Measurements from ENCODE around the gene CDCA5.
"Not testable (repeated sequence)": the region's sequence is repeated elsewhere in the genome, so short reads cannot be mapped to it uniquely, and the experiment has no call there.

CDCA5 gene

DNA sequence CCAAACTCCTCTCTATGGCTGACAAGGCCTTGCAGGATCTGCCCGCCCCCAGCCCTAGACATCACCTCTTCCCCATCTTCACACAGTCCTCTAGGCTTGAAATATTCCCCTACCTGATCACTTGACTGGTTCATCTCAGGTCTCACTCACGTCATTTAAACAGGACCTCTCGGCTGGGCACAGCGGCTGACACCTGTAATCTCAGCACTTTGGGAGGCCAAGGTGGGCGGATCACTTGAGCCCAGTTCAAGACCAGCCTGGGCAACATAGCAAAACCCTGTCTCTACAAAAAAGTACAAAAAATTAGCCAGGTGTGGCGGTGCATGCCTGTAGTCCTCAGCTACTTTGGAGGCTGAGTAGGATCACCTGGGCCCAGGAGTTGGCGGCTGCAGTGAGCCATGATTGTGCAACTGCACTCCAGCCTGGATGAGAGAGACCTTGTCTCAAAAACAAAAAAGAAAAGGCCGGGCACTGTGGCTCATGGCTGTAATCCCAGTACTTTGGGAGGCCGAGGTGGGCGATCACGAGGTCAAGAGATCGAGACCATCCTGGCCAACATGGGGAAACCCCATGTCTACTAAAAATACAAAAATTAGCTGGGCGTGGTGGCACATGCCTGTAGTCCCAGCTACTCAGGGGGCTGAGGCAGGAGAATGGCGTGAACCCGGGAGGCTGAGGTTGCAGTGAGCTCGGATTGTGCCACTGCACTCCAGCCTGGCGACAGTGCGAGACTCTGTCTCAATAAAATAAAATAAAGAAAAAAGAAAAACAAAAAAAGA lies 35.2 kb upstream of the CDCA5 start:
- DNase-seq: not testable (repeated sequence)

GRCh38 chr11:65118097-65118837 lies 34.4 kb upstream of the CDCA5 start:
- DNase-seq: no peak

GRCh38 chr11:65117206-65118096 lies 33.6 kb upstream of the CDCA5 start, which contains the start of gene ZNHIT2:
Gene ZNHIT2 (minus strand): TSS chr11:65117701. CDS start chr11:65117653, 48 bp downstream.
- DNase-seq: peak; percentile 95 to 97

GRCh38 chr11:65116370-65117205 lies 32.7 kb upstream of the CDCA5 start:
- no peak for DNase-seq

GRCh38 chr11:65115361-65116082 lies 31.7 kb upstream of the CDCA5 start:
- no peak for DNase-seq

- no peak for DNase-seq
Measured at GRCh38 chr11:65114538-65115171, 30.8 kb upstream of the CDCA5 start.

GRCh38 chr11:65113839-65114238 lies 30.0 kb upstream of the CDCA5 start:
- no peak for DNase-seq

DNA sequence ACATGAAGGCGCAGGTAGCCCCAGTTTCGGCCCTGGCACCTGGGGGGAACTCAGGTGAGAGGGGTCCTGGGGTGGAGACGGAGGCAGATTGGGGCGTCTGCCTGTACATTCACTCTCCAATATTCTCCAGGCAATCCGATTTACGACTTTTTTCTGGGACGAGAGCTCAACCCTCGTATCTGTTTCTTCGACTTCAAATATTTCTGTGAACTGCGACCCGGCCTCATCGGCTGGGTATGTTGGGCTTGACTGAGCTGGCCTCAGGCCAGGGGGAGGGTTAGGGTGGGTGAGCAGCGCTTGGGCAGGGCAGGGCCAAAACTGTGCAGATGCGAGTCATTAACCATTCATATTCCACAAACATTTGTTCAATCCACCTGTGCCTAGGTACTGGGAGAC lies 29.5 kb upstream of the CDCA5 start:
- no peak for DNase-seq

DNA sequence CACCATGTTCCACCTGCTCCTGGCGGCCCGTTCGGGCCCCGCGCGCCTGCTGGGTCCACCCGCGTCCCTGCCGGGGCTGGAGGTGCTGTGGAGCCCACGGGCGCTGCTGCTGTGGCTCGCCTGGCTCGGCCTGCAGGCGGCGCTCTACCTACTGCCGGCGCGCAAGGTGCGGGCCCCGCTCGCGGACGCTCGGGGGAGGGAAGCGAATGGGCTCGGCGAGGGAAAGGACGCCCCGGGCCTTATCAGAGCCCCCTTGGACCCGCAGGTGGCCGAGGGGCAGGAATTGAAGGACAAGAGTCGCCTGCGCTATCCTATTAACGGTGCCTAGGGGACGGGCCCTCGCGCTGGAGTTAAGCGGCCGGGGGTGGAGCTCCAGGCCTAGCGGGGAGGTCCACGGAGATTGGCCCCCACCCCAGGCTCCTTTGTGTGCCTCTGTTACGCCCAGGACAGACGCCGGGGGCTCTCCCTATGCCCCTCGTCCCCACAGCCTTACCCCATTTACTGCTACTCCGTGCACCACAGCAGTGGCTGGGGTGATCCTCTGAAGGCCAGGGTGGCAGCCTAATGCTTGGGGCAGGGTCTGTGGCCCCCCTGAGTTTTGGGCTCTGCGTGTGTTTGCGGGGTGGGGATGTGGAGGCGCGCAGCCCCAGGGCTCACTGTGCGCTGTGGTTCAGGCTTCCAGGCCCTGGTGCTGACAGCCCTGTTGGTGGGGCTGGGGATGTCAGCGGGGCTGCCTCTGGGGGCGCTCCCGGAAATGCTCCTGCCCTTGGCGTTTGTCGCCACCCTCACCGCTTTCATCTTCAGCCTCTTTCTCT lies 28.9 kb upstream of the CDCA5 start:
- peak in 1 of 2 experiments; percentile 41 for DNase-seq

- peak; percentile 88 for DNase-seq
Measured at GRCh38 chr11:65111744-65112545, 28.1 kb upstream of the CDCA5 start, which contains the start of gene TM7SF2. Gene TM7SF2 (plus strand): TSS chr11:65111872. CDS start chr11:65112016, 144 bp downstream.

DNA sequence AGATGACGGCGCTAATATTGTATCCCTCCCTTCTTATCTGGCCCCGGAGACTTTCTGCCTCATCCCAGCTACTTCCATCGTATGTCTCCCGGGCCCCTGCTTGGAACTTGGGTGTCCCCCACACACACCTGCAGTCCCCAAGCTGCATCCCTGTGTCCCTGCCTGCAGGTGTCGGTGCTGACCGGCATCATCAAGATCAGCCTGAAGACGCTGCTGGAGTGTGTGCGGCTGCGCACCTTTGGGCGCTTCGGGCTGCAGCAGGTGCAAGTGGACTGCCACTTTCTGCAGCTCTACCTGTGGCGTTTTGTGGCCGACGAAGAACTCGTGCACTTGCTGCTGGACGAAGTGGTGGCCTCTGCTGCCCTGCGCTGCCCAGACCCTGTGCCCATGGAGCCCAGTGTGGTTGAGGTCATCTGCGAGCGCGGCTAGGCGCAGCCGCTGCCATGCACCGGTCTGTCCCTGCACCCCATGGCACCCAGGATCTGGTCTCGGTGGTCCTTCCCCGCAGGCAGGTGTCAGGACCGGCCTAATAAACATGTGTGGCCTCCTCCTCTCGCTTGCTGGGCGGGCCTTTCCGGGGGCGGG lies 27.4 kb upstream of the CDCA5 start:
- DNase-seq: no peak

DNA sequence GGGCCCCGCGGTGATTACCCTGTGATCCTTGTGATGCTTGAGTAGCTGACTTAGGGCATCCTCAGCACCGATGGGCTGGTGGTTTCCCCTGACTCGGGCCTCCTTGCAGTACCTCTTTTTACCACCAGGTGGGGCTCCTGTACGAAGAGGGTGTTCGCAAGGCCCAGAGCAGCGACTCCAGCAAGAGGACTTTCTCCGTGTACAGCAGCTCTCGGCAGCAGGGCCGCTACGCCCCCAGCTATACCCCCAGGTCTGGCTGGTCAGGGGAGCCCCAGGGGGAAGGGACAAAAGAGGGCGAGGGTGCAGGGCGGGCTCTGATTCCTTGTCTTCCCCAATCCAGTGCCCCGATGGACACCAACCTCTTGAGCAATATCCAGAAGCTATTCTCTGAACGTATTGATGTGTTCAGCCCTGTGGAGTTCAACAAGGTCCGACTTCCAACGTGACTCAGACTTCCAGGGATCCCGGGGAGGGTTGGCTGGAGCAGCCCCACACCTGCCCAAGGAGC lies 26.6 kb upstream of the CDCA5 start:
- peak; percentile 43 to 76 for DNase-seq

DNA sequence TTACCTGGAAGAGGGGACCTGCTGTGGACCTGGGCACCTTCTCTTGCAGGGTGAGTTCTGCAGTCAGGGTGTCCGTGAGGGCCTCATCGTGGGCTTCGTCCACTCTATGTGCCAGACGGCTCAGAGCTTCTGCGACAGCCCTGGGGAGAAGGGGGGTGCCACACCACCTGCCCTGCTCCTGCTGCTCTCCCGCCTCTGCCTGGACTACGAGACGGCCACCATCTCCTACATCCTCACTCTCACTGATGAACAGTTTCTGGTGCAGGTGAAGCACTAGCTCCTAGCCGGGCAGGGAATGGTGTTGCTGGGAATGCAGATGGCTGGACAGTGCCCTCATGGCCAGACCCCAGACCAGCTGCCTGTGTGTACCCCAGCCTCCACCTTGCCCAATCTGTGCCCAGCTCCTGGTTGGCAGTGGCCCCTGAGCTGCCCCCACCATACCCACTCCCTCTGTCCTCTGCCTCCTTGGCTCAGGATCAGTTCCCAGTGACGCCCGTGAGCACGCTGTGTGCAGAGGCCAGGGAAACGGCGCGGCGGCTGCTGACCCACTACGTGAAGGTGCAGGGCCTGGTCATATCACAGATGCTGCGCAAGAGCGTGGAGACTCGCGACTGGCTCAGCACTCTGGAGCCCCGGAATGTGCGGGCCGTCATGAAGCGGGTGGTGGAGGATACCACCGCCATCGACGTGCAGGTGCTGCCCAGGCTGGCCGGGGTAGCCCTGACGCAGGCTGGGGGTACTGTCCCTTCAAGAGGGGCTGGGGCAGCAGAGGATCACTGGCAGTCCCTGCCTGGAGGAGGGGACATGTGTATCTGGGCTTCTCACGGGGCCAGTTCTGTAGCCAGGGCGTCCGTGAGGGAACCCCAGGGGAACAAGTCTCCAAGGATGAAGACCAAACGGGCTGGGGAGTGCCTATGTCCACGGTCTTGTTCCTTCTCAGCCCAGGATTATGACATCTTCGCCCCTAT lies 25.7 kb upstream of the CDCA5 start:
- DNase-seq: no peak

DNA sequence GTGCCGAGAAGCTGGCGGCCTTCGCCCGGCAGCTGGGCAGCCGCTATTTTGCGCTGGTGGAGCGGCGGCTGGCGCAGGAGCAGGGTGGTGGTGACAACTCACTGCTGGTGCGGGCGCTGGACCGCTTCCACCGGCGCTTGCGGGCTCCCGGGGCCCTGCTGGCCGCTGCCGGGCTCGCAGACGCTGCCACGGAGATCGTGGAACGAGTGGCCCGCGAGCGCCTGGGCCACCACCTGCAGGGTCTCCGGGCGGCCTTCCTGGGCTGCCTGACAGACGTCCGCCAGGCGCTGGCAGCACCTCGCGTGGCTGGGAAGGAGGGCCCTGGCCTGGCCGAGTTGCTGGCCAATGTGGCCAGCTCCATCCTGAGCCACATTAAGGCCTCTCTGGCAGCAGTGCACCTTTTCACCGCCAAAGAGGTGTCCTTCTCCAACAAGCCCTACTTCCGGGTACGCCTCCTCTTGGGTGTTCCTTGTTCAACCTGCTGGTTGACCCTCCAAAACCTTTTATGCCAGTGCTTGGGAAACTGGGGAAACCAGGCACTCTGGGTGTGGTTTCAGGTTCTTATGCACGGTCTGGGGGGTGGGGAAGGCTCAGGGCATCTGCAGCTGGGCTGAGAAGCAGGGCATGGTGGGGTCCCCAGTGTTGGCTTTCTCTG lies 24.8 kb upstream of the CDCA5 start:
- DNase-seq: no peak

DNA sequence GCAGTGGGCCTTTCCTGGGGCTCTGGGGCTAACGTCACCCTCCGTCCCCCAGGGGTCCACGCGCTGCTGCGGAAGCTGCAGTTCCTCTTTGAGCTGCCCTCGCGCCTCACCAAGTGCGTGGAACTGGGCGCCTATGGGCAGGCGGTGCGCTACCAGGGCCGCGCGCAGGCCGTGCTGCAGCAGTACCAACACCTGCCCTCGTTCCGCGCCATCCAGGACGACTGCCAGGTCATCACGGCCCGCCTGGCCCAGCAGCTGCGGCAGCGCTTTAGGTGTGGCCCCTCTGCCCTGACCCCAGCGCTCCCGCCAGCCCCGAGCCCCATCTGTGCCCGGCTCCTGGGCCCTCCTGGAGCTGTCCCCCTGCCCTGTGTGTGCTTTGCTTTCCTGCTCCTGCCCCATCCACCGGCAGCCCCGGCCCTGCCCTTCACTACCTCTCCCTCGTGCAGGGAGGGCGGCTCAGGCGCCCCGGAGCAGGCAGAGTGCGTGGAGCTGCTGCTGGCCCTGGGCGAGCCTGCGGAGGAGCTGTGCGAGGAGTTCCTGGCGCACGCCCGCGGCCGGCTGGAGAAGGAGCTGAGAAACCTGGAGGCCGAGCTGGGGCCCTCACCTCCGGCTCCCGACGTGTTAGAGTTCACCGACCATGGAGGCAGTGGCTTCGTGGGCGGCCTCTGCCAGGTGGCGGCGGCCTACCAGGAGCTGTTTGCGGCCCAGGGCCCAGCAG lies 24.1 kb upstream of the CDCA5 start:
- no peak for DNase-seq

- DNase-seq: no peak
Measured at GRCh38 chr11:65107078-65107477, 23.2 kb upstream of the CDCA5 start.
